ENCODE measurements around the gene RAB29.
"Not testable (repeated sequence)": the region's sequence is repeated elsewhere in the genome, so short reads cannot be mapped to it uniquely, and the experiment has no call there.

The RAB29 gene

DNA sequence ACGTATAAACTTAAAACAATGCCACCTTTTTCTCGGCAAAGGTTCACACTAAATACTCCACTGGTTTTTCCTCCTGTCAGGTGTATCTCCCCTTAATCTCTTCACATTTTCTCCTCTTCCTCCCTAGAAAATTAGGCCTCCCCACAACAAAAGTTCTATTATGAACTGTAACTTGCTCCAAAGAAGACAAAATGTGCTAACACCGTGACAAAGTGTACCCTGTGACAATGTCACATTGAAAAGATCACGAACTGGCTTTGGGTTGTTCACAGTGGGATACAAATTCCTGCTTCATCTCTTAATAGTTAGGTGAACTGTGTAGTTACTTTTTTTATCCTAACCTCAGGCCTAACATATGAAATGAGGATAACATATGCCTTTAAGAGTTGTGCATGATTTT, 31.3 kb downstream of the RAB29 start:
- H3K4me1 Mint-ChIP-seq (ENCODE audit: low read depth): peaks cover 23% of the 10 kb centered on the region
- no peak overlapping the region for H3K27ac Mint-ChIP-seq
- H3K4me3 Mint-ChIP-seq: no peak overlapping the region
- peaks cover 20% of the 10 kb centered on the region for H3K36me3 Mint-ChIP-seq (ENCODE audit: low read depth)
- no peaks in the 10 kb centered on the region for H3K27me3 Mint-ChIP-seq
- H3K9me3 Mint-ChIP-seq: no peaks in the 10 kb centered on the region
- intact Hi-C loops (cut with micrococcal nuclease): no loop called here

- peaks cover 24% of the 10 kb centered on the region for H3K4me1 Mint-ChIP-seq (ENCODE audit: low read depth)
- intact Hi-C loops (cut with micrococcal nuclease): no loop called here
- H3K27ac Mint-ChIP-seq: no peak overlapping the region
These were observed 33.6 kb downstream of the RAB29 start for GRCh38 chr1:205741681-205742080.

DNA sequence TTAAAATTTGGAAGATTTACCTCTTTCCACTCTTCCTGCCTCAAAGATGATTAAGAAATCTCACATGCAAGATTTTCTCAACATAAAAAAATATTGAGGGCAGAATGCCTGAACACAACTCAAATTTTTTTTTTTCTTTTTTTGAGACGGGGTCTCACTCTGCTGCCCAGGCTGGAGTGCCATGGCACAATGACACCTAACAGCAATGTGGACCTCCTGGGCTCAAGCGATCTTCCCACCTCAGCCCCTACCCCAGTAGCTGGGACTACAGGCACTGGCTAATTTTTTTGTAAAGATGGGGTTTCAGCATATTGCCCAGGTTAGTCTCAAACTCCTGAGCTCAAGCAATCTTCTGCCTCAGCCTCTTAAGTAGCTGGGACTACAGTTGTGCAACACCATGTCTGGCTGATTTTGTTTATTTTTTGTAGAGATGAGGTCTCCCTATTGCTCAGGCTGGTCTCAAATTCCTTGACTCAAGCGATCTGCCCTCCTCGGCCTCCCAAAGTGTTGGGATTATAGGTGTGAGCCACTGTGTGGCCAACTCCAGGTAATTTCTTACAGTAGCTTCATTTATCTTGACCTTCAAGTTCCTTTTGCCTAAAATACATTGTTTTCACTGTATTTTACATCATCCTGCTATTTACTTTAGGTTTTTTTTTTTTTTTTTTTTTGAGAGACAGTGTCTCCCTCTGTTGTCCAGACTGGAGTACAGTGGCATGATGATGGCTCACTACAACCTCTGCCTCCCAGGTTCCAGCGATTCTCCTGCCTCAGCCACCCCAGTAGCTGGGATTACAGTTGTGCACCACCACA, 35.7 kb downstream of the RAB29 start:
- Mint-ChIP-seq H3K36me3 (ENCODE audit: low read depth) (peaks cover 14% of the 10 kb centered on the region), H3K9me3 (no peaks in the 10 kb centered on the region), H3K4me1 (ENCODE audit: low read depth) (peaks cover 17% of the 10 kb centered on the region), H3K4me3 (no peak overlapping the region), H3K27ac (no peak overlapping the region), H3K27me3 (no peaks in the 10 kb centered on the region)
- intact Hi-C loops (cut with micrococcal nuclease): no loop called here

More at GRCh38 chr1:205741681-205742080, 33.6 kb downstream of the RAB29 start:
- no peaks in the 10 kb centered on the region for H3K27me3 Mint-ChIP-seq
- no peaks in the 10 kb centered on the region for H3K9me3 Mint-ChIP-seq
- peaks cover 11% of the 10 kb centered on the region for H3K36me3 Mint-ChIP-seq (ENCODE audit: low read depth)
- H3K4me3 Mint-ChIP-seq: no peak overlapping the region

DNA sequence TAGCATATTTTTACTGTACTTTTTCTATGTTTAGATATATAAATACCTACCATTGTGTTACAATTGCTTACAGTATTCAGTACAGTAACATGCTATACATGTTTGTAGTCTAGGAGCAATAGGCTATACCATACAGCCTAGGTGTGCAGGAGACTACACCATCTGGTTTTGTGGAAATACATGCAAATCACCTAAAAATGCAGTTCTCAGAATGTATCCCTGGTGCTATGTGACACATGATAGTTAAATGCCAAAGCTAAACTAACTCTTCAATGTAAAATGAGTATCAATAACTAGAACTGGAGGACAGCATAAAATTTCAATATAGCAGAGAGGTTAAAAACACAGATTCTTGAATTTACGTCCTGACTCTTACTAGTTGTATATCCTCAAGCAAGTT, 40.1 kb downstream of the RAB29 start:
- Mint-ChIP-seq H3K4me3 (no peak overlapping the region), H3K27ac (no peak overlapping the region), H3K36me3 (ENCODE audit: low read depth) (peaks cover 30% of the 10 kb centered on the region), H3K9me3 (no peaks in the 10 kb centered on the region), H3K4me1 (ENCODE audit: low read depth) (peaks cover 17% of the 10 kb centered on the region), H3K27me3 (no peaks in the 10 kb centered on the region)
- intact Hi-C loops (cut with micrococcal nuclease): no loop called here

DNA sequence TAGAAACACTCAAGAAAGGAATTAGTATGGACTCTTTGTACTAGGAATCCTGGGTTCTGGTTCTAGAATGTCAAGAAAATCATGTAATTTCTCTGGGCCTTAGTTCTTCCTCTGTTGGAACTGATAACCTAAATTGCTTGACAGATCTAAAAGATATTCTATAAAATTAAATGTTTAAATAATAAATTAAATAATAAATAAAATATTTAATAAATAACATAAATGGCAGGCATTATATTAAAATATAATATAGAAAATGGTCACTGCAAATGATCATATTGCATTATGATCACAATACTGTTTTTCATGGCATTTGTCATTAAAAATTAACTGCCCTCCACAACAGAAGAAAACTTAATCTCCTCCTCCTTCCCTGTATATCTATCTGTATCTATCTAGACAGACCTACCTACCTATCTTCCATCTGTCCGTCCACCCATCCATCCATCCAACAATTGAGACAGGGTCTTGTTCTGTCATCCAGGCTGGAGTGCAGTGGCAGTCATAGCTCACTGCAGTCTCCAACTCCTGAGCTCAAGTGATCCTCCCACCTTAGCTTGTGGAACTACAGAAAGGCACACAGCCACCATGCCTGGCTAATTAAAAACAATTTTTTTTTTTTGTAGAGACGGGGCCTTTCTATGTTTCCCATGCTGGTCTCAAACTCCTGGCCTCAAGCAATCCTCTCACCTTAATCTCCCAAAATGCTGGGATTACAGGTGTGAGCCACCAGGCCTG, 41.7 kb downstream of the RAB29 start:
- H3K4me1 Mint-ChIP-seq (ENCODE audit: low read depth): peaks cover 17% of the 10 kb centered on the region
- no peak overlapping the region for H3K4me3 Mint-ChIP-seq
- H3K36me3 Mint-ChIP-seq (ENCODE audit: low read depth): peaks cover 43% of the 10 kb centered on the region
- H3K9me3 Mint-ChIP-seq: no peaks in the 10 kb centered on the region
- intact Hi-C loops (cut with micrococcal nuclease): no loop called here
- H3K27me3 Mint-ChIP-seq: no peaks in the 10 kb centered on the region
- no peak overlapping the region for H3K27ac Mint-ChIP-seq

- H3K4me1 Mint-ChIP-seq (ENCODE audit: low read depth): peaks cover 10% of the 10 kb centered on the region
- no peaks in the 10 kb centered on the region for H3K27me3 Mint-ChIP-seq
- no peaks in the 10 kb centered on the region for H3K9me3 Mint-ChIP-seq
- peak overlapping the region; percentile 48 for H3K27ac Mint-ChIP-seq
- intact Hi-C loops (cut with micrococcal nuclease): no loop called here
- no peak overlapping the region for H3K4me3 Mint-ChIP-seq
- peaks cover 64% of the 10 kb centered on the region for H3K36me3 Mint-ChIP-seq (ENCODE audit: low read depth)
These were observed 45.2 kb downstream of the RAB29 start for GRCh38 chr1:205729945-205730610.

DNA sequence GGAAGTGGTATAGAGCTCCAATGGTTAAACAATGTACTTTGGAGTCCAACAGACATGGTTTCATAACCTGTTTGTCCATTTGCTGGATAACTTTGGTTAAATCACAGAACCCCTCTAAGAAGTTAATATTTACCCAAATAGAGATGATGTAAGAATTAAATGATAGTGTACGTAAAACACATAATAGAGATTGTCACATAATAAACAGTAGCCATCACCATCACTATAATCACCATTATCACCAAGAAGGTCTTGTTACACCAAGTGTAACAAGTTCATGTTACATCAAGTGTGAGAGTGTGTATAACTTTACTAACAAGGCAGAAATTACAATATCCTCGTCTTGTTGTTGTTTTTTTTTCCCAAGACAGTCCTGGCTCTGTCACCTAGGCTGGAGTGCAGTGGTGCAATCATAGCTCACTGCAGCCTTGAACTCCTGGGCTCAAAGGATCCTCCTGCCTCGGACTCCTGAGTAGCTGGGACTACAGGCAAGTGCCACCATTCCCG, 48.6 kb downstream of the RAB29 start:
- peaks cover 85% of the 10 kb centered on the region for H3K36me3 Mint-ChIP-seq (ENCODE audit: low read depth)
- H3K9me3 Mint-ChIP-seq: no peaks in the 10 kb centered on the region
- H3K27me3 Mint-ChIP-seq: no peaks in the 10 kb centered on the region
- H3K4me1 Mint-ChIP-seq (ENCODE audit: low read depth): peaks cover 5% of the 10 kb centered on the region
- H3K4me3 Mint-ChIP-seq: no peak overlapping the region
- no peak overlapping the region for H3K27ac Mint-ChIP-seq
- intact Hi-C loops (cut with micrococcal nuclease): no loop called here

GRCh38 chr1:205725514-205725913, 49.8 kb downstream of the RAB29 start:
- Mint-ChIP-seq H3K9me3 (no peaks in the 10 kb centered on the region), H3K27me3 (no peaks in the 10 kb centered on the region), H3K4me1 (ENCODE audit: low read depth) (peaks cover 2% of the 10 kb centered on the region), H3K27ac (no peak overlapping the region), H3K36me3 (ENCODE audit: low read depth) (peaks cover 87% of the 10 kb centered on the region), H3K4me3 (no peak overlapping the region)
- intact Hi-C loops (cut with micrococcal nuclease): no loop called here

GRCh38 chr1:205720740-205721139, 54.5 kb downstream of the RAB29 start:
- intact Hi-C loops (cut with micrococcal nuclease); H3K4me3 Mint-ChIP-seq; H3K9me3 Mint-ChIP-seq; H3K27ac Mint-ChIP-seq; H3K27me3 Mint-ChIP-seq: not testable (repeated sequence)
- peaks cover 92% of the 10 kb centered on the region for H3K36me3 Mint-ChIP-seq (ENCODE audit: low read depth)
- peaks cover 13% of the 10 kb centered on the region for H3K4me1 Mint-ChIP-seq (ENCODE audit: low read depth)

- Mint-ChIP-seq H3K27ac (no peak overlapping the region), H3K27me3 (no peaks in the 10 kb centered on the region), H3K36me3 (ENCODE audit: low read depth) (peaks cover 92% of the 10 kb centered on the region), H3K4me3 (no peak overlapping the region), H3K9me3 (no peaks in the 10 kb centered on the region), H3K4me1 (ENCODE audit: low read depth) (peaks cover 20% of the 10 kb centered on the region)
- intact Hi-C loops (cut with micrococcal nuclease): no loop called here
These were observed 55.5 kb downstream of the RAB29 start for GRCh38 chr1:205719762-205720161.

DNA sequence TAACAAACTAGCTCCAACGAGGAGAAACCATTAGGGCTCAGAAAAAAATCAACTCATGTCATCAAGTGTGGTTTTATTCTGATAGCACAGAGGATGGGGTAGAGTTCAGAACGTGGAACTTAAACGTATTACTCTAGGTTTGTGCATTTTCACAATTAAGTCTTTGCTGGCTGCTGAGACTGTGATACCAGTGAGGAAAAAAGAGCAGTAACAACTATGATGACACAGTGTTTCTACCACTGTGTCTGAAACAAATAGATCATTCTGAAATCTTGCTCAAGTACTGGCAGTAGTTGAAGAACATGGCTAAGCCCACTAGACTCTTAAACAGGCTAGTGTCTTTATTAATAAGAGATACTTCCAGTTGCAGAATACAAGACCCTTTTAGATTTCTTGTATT, 56.3 kb downstream of the RAB29 start:
- Mint-ChIP-seq H3K27me3 (no peaks in the 10 kb centered on the region), H3K27ac (no peak overlapping the region), H3K36me3 (ENCODE audit: low read depth) (peaks cover 88% of the 10 kb centered on the region), H3K4me3 (no peak overlapping the region), H3K9me3 (no peaks in the 10 kb centered on the region), H3K4me1 (ENCODE audit: low read depth) (peaks cover 20% of the 10 kb centered on the region)
- intact Hi-C loops (cut with micrococcal nuclease): no loop called here
